GM19023 (cell line): ENCODE measurements around the gene MTRF1L.
A peak's percentile ranks its signal among the peaks of the same experiment; 100 is the strongest.

Experiments
- ATAC-seq: cut with Tn5 transposase; IDR thresholded peaks from one replicate; pipeline ENCODE4 v1.9.1; 2021; ENCODE audit warnings: mild to moderate bottlenecking, moderate library complexity; ENCODE audit not compliant: unreplicated experiment

The MTRF1L gene, protein sequence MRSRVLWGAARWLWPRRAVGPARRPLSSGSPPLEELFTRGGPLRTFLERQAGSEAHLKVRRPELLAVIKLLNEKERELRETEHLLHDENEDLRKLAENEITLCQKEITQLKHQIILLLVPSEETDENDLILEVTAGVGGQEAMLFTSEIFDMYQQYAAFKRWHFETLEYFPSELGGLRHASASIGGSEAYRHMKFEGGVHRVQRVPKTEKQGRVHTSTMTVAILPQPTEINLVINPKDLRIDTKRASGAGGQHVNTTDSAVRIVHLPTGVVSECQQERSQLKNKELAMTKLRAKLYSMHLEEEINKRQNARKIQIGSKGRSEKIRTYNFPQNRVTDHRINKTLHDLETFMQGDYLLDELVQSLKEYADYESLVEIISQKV

GRCh38 chr6:153002613-153003365, at the start of gene MTRF1L:
Gene MTRF1L (minus strand): TSS chr6:153002709. CDS start chr6:153002685, 24 bp downstream.
- peak; percentile 97 for ATAC-seq

DNA sequence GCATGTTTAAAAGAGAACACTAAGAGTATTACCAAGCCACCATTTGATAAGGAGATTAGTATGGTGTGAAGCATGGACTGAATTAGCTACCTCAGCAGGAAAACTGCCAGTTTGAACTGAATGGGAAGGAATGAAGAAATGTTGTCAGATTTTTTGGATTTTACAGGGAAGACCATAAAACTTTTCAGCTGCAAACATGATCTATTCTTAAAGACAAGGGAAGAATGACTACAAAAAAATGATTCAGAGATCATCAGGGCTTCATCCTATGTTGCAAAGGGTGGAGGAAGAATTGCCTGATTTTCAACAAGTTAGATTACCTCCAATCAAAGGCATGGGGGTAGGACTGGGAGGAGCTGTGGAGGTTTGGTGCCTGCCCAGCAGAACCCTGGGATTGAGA, 49.3 kb upstream of the MTRF1L start:
- ATAC-seq: no peak

GRCh38 chr6:153048631-153049030, 46.1 kb upstream of the MTRF1L start:
- ATAC-seq: no peak

DNA sequence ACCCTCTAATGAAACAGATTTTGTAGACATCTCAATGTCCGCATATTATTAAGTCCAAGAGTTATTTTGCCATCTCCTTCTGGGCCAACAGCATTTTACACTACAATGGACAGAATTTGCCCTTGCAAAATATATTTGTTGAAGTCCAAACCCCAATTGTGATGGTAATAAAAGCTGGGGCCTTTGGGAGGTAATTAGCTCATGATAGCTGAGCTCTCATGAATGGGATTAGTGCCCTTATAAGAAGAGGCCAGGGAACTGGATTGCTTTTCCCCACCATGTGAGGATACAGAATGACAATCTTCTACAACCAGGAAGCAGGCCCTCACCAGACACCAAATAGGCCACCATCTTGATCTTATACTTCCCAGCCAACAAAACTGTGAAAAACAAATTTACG, 44.9 kb upstream of the MTRF1L start:
- ATAC-seq: no peak

- no peak for ATAC-seq
Measured at GRCh38 chr6:153045271-153045670, 42.8 kb upstream of the MTRF1L start.

DNA sequence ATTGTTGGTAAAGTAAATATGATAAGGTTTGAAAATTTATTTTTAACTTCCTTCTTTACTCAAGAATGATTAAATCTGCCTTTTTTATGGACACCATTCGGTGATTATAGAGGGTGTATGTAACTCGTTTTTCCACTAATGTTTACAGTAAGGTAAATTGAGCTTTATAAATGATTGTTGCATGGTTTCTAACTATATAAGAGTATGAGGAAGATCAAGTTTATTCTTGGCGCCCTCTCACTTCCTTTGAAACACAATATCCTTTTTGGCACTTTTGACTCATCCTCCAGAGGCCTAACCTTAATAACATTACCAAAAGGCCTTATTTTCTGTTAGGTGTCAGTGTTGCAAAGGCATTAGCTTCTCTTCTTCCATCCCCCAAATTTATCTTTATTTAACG, 41.8 kb upstream of the MTRF1L start:
- no peak for ATAC-seq

DNA sequence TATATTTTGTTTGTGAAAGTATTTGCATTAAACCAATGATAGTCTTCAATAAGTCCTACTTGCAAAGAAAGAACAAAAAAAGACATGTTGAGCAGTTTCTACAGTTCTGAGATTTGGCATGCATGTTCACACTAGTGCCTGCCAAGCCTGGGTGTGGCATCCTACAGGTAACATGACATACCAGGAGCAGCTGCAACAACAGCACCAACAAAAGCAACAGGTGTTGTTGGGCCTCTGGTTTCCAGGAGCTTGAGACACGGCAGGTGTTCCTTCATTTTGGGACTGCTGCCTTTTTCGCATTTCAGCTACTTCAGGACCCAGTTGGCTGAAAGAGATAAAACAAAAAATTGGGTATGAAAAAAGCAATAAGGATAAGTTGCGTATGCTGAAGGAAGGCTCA, 41.2 kb upstream of the MTRF1L start:
- ATAC-seq: no peak

DNA sequence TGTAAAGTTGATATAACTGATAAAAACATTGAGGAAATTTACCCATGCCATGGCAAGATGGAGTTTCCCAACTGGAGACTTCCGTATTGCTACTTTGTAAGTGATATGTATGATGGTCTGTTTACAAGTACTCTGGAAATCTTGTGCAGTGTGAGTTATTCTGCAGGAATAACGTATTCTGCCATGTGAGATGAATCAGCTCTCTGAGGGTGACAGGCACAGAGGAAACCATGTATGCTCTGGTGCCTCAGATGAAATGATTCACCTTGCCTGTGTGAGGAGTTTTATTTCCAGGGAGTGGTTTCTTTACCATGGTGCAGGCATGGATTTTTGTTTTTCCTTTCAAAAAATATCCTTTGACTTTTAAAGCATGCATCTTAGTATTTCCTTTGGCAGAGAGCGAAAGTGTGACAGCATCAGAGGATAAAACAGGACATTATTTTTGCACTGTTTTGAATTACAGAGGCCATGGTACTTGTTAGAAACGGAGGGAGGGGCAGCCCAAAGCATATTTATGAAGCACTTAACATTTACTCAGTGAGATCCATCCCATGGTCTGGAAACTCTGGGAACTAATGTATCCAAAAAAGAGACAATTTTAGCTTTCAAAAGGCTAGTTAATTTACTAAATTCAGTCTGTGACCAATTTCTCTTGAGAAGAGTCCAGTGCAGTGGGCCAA, 36.0 kb upstream of the MTRF1L start:
- no peak for ATAC-seq

DNA sequence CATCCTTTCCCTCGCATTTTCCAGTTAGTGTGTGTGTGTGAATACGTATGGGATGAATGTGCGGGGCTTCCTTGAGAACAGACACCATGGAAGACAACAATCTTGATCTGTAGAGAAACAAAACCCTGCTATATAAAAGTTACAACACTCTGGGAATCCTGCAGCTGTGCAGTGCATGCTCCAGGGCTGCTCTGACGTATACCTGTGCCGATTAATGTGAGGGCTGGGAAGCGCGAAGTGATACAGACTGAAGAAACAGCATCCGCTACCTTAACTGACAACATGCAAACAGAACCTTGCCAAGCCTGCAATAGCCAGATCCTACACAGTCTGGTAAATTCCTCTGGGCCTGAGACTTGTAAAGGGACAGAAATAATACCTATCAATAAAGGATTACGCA, 31.6 kb upstream of the MTRF1L start:
- ATAC-seq: no peak

GRCh38 chr6:153032255-153032882, 29.9 kb upstream of the MTRF1L start:
- no peak for ATAC-seq

DNA sequence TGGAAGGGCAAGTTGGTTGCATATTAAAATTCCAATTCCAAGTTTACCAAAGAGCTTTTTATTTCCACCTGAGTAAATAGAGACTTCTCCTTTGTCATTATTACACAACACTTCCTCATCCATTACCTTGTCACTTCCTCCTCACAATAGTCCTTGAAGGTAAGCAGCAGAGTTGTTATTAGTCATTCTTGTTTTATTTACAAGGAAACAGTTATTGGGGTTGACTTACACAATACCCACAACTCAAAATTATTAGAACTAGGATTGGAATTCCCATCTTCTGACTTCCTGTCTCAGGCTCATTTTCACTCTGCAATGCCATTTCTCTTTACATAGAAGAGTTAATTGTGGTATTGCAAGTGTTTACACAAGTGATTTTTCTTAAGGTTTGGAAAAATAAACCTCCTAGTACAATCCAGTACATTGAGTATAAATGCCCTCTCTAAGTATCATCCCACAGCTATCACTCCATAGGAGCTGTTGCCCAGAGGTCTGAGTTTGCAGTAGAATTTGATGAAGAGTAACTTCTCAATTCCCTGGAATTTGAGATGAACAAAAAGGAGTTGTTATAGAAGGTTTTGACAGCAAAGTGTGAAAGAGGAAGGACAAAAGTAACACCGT, 28.9 kb upstream of the MTRF1L start:
- no peak for ATAC-seq

DNA sequence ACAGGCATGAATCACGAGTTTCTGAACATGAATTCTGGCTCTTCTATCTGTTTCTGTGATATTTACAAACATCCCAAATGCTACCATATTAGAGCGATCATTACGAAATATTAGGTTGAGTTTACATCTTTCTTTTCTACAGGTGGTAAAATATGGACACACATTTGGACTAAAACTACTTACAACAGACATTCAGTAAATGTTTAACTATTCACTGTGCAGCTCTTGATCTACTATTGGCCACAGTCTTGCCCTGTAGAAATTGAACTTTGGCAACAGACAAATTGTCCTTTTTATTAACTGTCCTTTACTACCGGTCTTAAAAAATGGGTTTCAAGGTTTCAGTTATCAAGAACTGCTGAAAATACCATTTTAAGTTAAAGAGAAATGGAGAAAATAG, 26.5 kb upstream of the MTRF1L start:
- no peak for ATAC-seq

- ATAC-seq: no peak
Measured at GRCh38 chr6:153028286-153028685, 25.8 kb upstream of the MTRF1L start.

GRCh38 chr6:153027480-153027879, 25.0 kb upstream of the MTRF1L start:
- no peak for ATAC-seq

DNA sequence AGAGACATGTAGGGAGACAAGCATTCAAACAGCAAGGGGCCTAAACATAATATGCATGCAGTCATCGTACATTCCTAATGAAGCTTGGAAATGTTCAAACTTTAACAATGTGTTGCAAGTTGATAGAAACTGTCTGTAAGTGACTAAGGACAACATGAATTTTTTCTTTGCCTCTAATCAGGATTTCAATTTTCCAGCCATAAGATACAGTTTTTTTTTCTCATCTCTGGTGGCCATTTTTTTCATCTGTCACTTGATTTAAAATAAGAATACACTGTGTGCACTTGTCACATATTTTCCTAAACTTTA, 22.2 kb upstream of the MTRF1L start:
- ATAC-seq: peak; percentile 3

DNA sequence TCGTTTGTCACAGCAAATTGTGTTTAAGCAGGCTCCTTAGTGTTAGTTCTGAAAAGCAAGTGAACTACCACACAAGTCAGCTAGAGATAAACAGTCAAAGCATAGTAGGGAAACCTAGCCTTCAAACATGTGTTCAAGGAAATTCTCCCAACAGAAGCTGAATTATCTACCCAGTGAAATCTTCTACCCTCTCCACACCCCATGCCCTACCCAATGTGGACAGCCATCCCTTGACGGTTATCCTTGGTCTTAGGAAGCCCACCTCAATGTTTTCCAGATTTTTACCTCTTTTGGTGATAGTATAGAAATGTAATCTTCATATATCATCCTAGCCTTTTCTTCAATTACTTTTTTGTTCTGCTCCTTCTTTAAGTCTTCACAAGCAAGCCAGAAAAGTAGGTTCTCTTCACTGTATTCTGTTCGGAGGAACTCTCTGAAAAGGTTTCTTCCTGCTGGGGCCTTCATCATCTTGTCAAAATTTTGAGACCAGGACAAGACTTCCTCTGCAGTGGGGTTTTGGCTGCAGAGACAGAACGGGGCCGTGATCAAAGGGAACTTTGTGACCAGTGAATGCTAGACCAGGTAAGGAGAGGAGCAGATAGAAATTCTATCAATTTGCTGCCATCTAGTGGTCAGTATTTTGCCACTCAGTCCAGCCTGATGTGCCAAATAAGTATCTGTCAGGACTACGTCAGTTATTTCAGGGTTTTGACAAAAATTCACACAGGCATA, 21.6 kb upstream of the MTRF1L start:
- ATAC-seq: peak; percentile 98

- ATAC-seq: no peak
Measured at GRCh38 chr6:153018355-153018754, 15.8 kb upstream of the MTRF1L start.

- ATAC-seq: no peak
Measured at GRCh38 chr6:153016846-153017245, 14.3 kb upstream of the MTRF1L start.

GRCh38 chr6:153015094-153015640, 12.7 kb upstream of the MTRF1L start:
- no peak for ATAC-seq

DNA sequence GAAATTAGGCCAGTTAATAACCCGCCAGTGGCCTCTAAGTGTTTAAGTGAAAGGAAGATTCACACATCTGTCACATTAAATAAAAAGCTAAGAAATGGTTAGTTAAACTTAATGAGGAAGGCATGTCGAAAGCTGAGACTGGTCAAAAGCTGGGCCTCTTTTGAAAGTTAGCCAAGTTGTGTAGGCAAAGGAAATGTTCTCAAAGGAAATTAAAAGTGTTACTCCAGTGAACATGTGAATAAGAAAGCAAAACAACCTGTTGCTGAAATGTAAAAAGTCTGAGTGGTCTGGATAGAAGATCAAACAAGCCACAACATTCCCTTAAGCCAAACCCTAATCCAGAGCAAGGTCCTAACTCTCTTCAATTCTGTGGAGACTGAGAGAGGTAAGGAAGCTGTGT, 10.9 kb upstream of the MTRF1L start:
- ATAC-seq: no peak
